NT2/D1 (cell line): ENCODE measurements around the gene NUDT4B.
"Not testable (repeated sequence)": the region's sequence is repeated elsewhere in the genome, so short reads cannot be mapped to it uniquely, and the experiment has no call there.

ENCODE experiments used
- DNase-seq: peaks from one replicate; pipeline ENCODE4 v3.0.0-alpha.2; 2011; ENCODE audit warnings: low read depth, low spot score
- H3K27me3 ChIP-seq: 2 replicates; pipeline ENCODE4 v1.6.0; 2011; ENCODE audit warnings: mild to moderate bottlenecking; ENCODE audit not compliant: insufficient read length, insufficient read depth
- H3K36me3 ChIP-seq: 2 replicates; pipeline ENCODE4 v1.6.1; 2011; ENCODE audit warnings: mild to moderate bottlenecking, low read length, mixed read lengths; ENCODE audit not compliant: insufficient read depth, insufficient read length
- H3K4me1 ChIP-seq: 2 replicates; pipeline ENCODE4 v1.5.1; 2011; ENCODE audit not compliant: insufficient read depth, insufficient read length
- H3K4me3 ChIP-seq: 2 replicates; pipeline ENCODE4 v1.5.1; 2011; ENCODE audit warnings: low read depth; ENCODE audit not compliant: insufficient read length
- H3K9ac ChIP-seq: 2 replicates; pipeline ENCODE4 v1.6.0; 2011; ENCODE audit warnings: low read depth; ENCODE audit not compliant: insufficient read length
- H3K9me3 ChIP-seq: 2 replicates; pipeline ENCODE4 v1.5.1; 2011; ENCODE audit warnings: mild to moderate bottlenecking, low read length; ENCODE audit not compliant: insufficient read depth

Gene NUDT4B

GRCh38 chr1:148773690-148774089, 25.1 kb downstream of the NUDT4B start:
- not testable (repeated sequence) for H3K4me3 ChIP-seq, H3K27me3 ChIP-seq, H3K9me3 ChIP-seq, DNase-seq, H3K36me3 ChIP-seq, H3K9ac ChIP-seq, H3K4me1 ChIP-seq

DNA sequence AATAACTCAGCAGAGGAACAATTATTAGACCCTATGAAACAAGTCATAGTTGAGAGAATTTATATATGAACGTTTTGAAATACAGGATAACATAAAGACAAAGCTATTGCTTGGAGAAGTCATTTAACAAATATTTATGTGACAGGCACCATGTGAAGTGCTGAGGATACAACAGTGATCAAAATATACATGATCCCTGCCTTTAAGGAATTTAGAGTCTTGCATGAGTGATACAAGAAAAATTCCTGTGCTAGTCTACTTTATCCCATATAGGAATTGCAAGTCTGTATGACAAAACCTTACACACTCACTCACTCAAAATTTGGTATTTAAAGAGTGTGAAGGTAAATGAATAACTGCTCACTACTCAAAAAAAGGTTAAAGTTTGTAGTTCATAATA, 25.5 kb downstream of the NUDT4B start:
- DNase-seq, H3K4me1 ChIP-seq, H3K9ac ChIP-seq: not testable (repeated sequence)

DNA sequence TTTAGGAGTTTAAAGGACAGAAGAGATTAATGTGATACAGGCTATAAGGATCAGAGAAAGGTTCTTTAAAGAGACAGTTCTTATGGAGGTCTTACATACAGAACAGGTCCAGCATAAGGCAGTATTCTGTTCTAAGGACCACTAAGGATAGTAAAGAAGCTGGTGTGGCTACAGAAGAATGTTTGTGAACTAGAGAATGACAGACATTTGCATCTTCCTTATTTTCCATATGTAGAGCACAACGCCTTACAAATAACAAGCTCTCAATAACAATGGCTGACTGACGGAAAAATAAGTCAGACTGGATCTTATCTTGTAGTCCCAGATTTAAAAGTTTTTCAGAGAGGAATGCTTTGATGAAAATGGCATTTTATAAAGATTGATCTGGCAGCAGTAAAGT, 26.7 kb downstream of the NUDT4B start:
- H3K4me1 ChIP-seq, DNase-seq, H3K27me3 ChIP-seq, H3K9ac ChIP-seq, H3K36me3 ChIP-seq, H3K9me3 ChIP-seq, H3K4me3 ChIP-seq: not testable (repeated sequence)

More for the DNA sequence above, 25.5 kb downstream of the NUDT4B start:
- H3K9me3 ChIP-seq, H3K4me3 ChIP-seq, H3K27me3 ChIP-seq, H3K36me3 ChIP-seq: not testable (repeated sequence)

- not testable (repeated sequence) for H3K27me3 ChIP-seq, H3K9ac ChIP-seq, H3K36me3 ChIP-seq, H3K4me3 ChIP-seq, H3K4me1 ChIP-seq, DNase-seq, H3K9me3 ChIP-seq
Measured at GRCh38 chr1:148777649-148778048, 29.1 kb downstream of the NUDT4B start.

- not testable (repeated sequence) for H3K27me3 ChIP-seq, H3K36me3 ChIP-seq, DNase-seq, H3K4me3 ChIP-seq, H3K4me1 ChIP-seq, H3K9ac ChIP-seq, H3K9me3 ChIP-seq
Measured at GRCh38 chr1:148780404-148780803, 31.8 kb downstream of the NUDT4B start.

DNA sequence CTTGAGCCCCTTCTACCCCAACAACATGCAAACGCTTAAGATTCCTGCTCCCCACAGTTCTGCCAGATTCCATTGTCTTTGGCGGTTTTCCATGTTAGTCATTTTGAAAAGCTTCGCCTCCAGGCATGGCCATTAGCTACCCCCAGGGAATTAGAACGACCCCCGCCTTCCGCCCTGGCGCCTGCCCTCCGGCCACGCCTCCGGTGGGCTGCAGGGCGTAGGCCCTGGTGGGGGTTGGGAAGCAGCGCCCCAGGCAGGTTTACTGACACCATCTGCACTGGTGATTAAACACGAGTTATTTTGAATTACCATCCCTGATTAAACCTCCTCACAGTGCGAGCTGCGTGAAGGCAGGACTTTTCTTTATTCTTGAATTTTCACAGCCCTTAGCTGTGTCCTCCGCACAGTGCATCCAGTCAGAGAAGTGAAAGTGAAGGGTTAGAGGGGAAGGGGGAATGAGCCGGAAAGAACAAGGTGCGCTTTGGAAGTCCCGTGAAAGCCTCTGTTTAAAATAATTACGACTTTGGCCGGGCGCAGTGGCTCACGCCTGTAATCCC, 43.0 kb downstream of the NUDT4B start:
- DNase-seq, H3K9ac ChIP-seq, H3K9me3 ChIP-seq, H3K27me3 ChIP-seq, H3K4me3 ChIP-seq, H3K4me1 ChIP-seq, H3K36me3 ChIP-seq: not testable (repeated sequence)

GRCh38 chr1:148793762-148794332, 45.3 kb downstream of the NUDT4B start:
- not testable (repeated sequence) for H3K36me3 ChIP-seq, H3K4me3 ChIP-seq, H3K9ac ChIP-seq, H3K4me1 ChIP-seq, H3K9me3 ChIP-seq, DNase-seq, H3K27me3 ChIP-seq
